Mesenchymal stem cell (in vitro differentiated cells and primary cell): ENCODE measurements around the gene RMI2.
A peak's percentile ranks its signal among the peaks of the same experiment; 100 is the strongest.

Source experiments
- DNase-seq: peaks from one replicate; pipeline ENCODE4 v3.0.0-alpha.2; 2013
- H2AFZ ChIP-seq: one replicate; pipeline ENCODE4 v1.6.1; 2013; ENCODE audit warnings: low read depth, mild to moderate bottlenecking, control low read depth, inconsistent platforms, low read length, moderate library complexity
- H2AK5ac ChIP-seq: 2 replicates; pipeline ENCODE4 v1.6.1; 2013; ENCODE audit warnings: low read length, moderate library complexity, mild to moderate bottlenecking, inconsistent platforms; ENCODE audit not compliant: severe bottlenecking
- H2BK120ac ChIP-seq: one replicate; pipeline ENCODE4 v1.6.1; 2013; ENCODE audit warnings: low read depth, mild to moderate bottlenecking, inconsistent platforms, low read length, moderate library complexity
- H2BK12ac ChIP-seq, 2 experiments: one replicate each; pipeline ENCODE4 v1.6.1; 2013; ENCODE audit warnings: inconsistent platforms in 2 of 2, low read length in 2 of 2, mild to moderate bottlenecking in 2 of 2, moderate library complexity in 2 of 2, control low read depth in 1 of 2
- H2BK15ac ChIP-seq: one replicate; pipeline ENCODE4 v1.6.1; 2013; ENCODE audit warnings: mild to moderate bottlenecking, low read depth, inconsistent platforms; ENCODE audit not compliant: poor library complexity, severe bottlenecking
- H2BK5ac ChIP-seq: 2 replicates; pipeline ENCODE4 v1.6.1; 2013; ENCODE audit warnings: low read depth, mild to moderate bottlenecking, low read length, control low read depth, inconsistent platforms; ENCODE audit not compliant: poor library complexity, severe bottlenecking
- H3K14ac ChIP-seq, 2 experiments: one replicate each; pipeline ENCODE4 v1.6.1; 2013; ENCODE audit warnings: inconsistent platforms in 2 of 2, low read length in 2 of 2, control low read depth in 1 of 2, mild to moderate bottlenecking in 1 of 2, moderate library complexity in 1 of 2
- H3K18ac ChIP-seq, 2 experiments: one replicate each; pipeline ENCODE4 v1.6.1; 2013; ENCODE audit warnings: inconsistent platforms in 2 of 2, low read length in 2 of 2, control low read depth in 1 of 2, low read depth in 1 of 2, mild to moderate bottlenecking in 1 of 2
- H3K23ac ChIP-seq, 2 experiments: one replicate each; pipeline ENCODE4 v1.6.1; 2013; ENCODE audit warnings: inconsistent platforms in 2 of 2, low read length in 2 of 2, mild to moderate bottlenecking in 2 of 2, moderate library complexity in 2 of 2, control low read depth in 1 of 2
- H3K27ac ChIP-seq: 2 replicates; pipeline ENCODE4 v1.5.1; 2013; ENCODE audit warnings: mild to moderate bottlenecking, moderate library complexity, low read length, control low read depth, inconsistent platforms; ENCODE audit not compliant: poor library complexity, severe bottlenecking
- H3K27me3 ChIP-seq, 2 experiments: 2 replicates each; pipeline versions ENCODE4 v1.6.1 to v1.7.0; 2013; ENCODE audit warnings: low read length in 2 of 2, mild to moderate bottlenecking in 2 of 2, moderate library complexity in 2 of 2, control low read depth in 1 of 2, inconsistent platforms in 1 of 2; ENCODE audit not compliant: control insufficient read depth in 1 of 2, insufficient read depth in 1 of 2
- H3K36me3 ChIP-seq, 2 experiments: 2 replicates each; pipeline versions ENCODE4 v1.6.1 to v1.7.0; 2013; ENCODE audit warnings: low read length in 2 of 2, control low read depth in 1 of 2, inconsistent platforms in 1 of 2, low read depth in 1 of 2, mild to moderate bottlenecking in 1 of 2; ENCODE audit not compliant: insufficient read depth in 2 of 2, control insufficient read depth in 1 of 2
- H3K4ac ChIP-seq, 2 experiments: one replicate each; pipeline ENCODE4 v1.6.1; 2013; ENCODE audit warnings: inconsistent platforms in 2 of 2, low read length in 2 of 2, mild to moderate bottlenecking in 2 of 2, moderate library complexity in 2 of 2, control low read depth in 1 of 2, low read depth in 1 of 2
- H3K4me1 ChIP-seq: 2 replicates; pipeline ENCODE4 v1.6.1; 2013; ENCODE audit warnings: low read depth, low read length, control low read depth; ENCODE audit not compliant: control insufficient read depth, insufficient read depth
- H3K4me2 ChIP-seq: 2 replicates; pipeline ENCODE4 v1.6.1; 2013; ENCODE audit warnings: low read length, mild to moderate bottlenecking, inconsistent platforms; ENCODE audit not compliant: poor library complexity, severe bottlenecking
- H3K4me3 ChIP-seq, 2 experiments: 2 replicates each; pipeline versions ENCODE4 v1.5.1 to v1.7.0; 2013; ENCODE audit warnings: low read length in 2 of 2, mild to moderate bottlenecking in 2 of 2, control low read depth in 1 of 2, low read depth in 1 of 2; ENCODE audit not compliant: insufficient read depth in 1 of 2
- H3K79me1 ChIP-seq: replicated peaks from 2 replicates; pipeline ENCODE4 v1.6.1; 2013; ENCODE audit warnings: mild to moderate bottlenecking, control low read depth, low read length, inconsistent platforms; ENCODE audit not compliant: poor library complexity, severe bottlenecking
- H3K9ac ChIP-seq: 2 replicates; pipeline ENCODE4 v1.7.0; 2013; ENCODE audit warnings: mild to moderate bottlenecking, low read length, moderate library complexity
- H3K9me3 ChIP-seq: 2 replicates; pipeline ENCODE4 v1.7.0; 2013; ENCODE audit warnings: mild to moderate bottlenecking, low read length; ENCODE audit not compliant: control insufficient read depth
- H4K8ac ChIP-seq: one replicate; pipeline ENCODE4 v1.6.1; 2013; ENCODE audit warnings: inconsistent platforms, mild to moderate bottlenecking, low read length, moderate library complexity
- H4K91ac ChIP-seq: one replicate; pipeline ENCODE4 v1.6.1; 2013; ENCODE audit warnings: mild to moderate bottlenecking, low read length, inconsistent platforms
- WGBS: methylation state at CpG from one replicate; pipeline ENCODE4 v1.1.7; 2013; ENCODE audit warnings: mixed read lengths; 5-methylcytosine and 5-hydroxymethylcytosine counted together

RMI2 gene

DNA sequence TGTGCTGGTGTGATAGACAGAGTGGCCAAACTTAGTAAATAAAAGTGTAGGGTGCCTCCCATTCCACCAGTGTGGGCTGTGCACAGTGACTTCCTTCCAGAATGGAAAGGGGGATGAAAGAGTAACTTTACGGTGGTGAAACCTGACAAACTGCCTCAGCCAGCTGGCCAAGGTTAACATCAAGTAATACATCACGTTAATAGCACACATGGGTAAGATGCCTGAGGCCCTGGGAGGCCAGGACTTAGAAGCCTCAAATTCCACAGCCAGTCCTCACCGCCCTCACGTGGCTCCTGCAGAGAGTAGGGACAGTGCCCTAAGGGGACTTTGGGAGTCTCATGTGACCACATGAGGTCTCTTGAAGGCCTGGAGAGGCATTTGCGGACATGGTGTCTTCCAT lies 14.1 kb downstream of the RMI2 start:
- no peak overlapping the region for H3K9ac ChIP-seq
- H3K36me3 ChIP-seq: no peaks in the 10 kb centered on the region
- DNase-seq: peak; percentile 76
- no peak overlapping the region for H2BK120ac ChIP-seq
- peak overlapping the region; percentile 81 for H2BK5ac ChIP-seq
- peaks cover 3% of the 10 kb centered on the region for H3K79me1 ChIP-seq
- no peak overlapping the region for H3K4ac ChIP-seq
- peak overlapping the region; percentile 67 for H2AK5ac ChIP-seq
- peak overlapping the region in 1 of 2 experiments; percentile 77 for H3K18ac ChIP-seq
- H2AFZ ChIP-seq: no peak overlapping the region
- H3K23ac ChIP-seq: no peak overlapping the region
- H2BK15ac ChIP-seq: no peak overlapping the region
- no peak overlapping the region for H4K91ac ChIP-seq
- no peak overlapping the region for H3K4me2 ChIP-seq
- no peaks in the 10 kb centered on the region for H3K9me3 ChIP-seq
- no peak overlapping the region for H4K8ac ChIP-seq
- H3K4me3 ChIP-seq: no peak overlapping the region
- no peak overlapping the region for H3K14ac ChIP-seq
- no peaks in the 10 kb centered on the region for H3K27me3 ChIP-seq
- WGBS: 76% methylated on average over 5 of the region's 5 CpGs
- H3K4me1 ChIP-seq: peaks cover 48% of the 10 kb centered on the region
- H2BK12ac ChIP-seq: peak overlapping the region in 1 of 2 experiments; percentile 21
- peak overlapping the region; percentile 82 for H3K27ac ChIP-seq

DNA sequence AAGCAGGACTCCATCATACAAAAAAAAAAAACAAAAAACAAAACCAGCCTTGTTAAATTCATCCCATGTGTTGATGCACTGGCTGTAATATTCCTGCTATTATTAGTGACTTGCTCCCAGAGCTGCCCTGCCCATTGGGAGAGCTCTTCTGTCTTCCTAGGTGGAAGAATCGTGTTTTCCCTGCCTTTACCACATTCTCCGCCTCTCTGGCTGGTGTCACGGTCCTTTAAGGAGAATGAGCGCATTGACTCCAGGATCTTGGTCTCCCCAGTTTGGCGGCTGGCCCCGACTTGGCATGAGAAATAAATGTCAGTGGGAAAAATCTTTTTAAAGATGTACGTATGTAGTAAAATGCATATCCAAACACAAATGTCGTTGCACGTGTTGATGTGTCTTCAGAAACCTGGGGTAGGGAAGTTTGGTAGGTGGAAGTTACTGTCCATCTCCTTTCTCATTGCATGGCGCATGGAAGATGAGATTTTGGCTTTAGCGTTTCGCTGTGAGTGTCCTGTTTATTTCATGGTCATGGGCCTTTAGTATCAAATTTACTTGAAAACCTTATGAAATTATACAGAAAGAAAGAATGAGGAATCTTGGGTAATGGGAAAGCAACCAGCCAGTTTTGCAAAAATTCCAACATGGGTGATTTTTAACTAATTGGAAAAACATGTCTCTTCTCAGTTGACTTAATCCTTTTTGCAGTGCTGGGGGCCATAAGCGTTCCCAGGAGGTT lies 15.5 kb downstream of the RMI2 start:
- H3K4me3 ChIP-seq: peak overlapping the region in 1 of 2 experiments; percentile 49
- H3K23ac ChIP-seq: no peak overlapping the region
- H3K27me3 ChIP-seq: no peaks in the 10 kb centered on the region
- H3K14ac ChIP-seq: no peak overlapping the region
- H2BK12ac ChIP-seq: no peak overlapping the region
- no peak overlapping the region for H4K91ac ChIP-seq
- no peak overlapping the region for H4K8ac ChIP-seq
- no peaks in the 10 kb centered on the region for H3K36me3 ChIP-seq
- H3K4ac ChIP-seq: no peak overlapping the region
- peak overlapping the region; percentile 58 for H3K27ac ChIP-seq
- H3K9me3 ChIP-seq: no peaks in the 10 kb centered on the region
- H2BK120ac ChIP-seq: no peak overlapping the region
- no peaks in the 10 kb centered on the region for H3K79me1 ChIP-seq
- no peak overlapping the region for H2BK15ac ChIP-seq
- peak overlapping the region; percentile 75 for H2AK5ac ChIP-seq
- no peak overlapping the region for H2BK5ac ChIP-seq
- WGBS: 96% methylated on average over 13 of the region's 13 CpGs
- peaks cover 45% of the 10 kb centered on the region for H3K4me1 ChIP-seq
- no peak overlapping the region for H3K4me2 ChIP-seq
- H3K9ac ChIP-seq: peak overlapping the region; percentile 30
- no peak overlapping the region for H2AFZ ChIP-seq
- H3K18ac ChIP-seq: peak overlapping the region in 1 of 2 experiments; percentile 28
- DNase-seq: no peak

DNA sequence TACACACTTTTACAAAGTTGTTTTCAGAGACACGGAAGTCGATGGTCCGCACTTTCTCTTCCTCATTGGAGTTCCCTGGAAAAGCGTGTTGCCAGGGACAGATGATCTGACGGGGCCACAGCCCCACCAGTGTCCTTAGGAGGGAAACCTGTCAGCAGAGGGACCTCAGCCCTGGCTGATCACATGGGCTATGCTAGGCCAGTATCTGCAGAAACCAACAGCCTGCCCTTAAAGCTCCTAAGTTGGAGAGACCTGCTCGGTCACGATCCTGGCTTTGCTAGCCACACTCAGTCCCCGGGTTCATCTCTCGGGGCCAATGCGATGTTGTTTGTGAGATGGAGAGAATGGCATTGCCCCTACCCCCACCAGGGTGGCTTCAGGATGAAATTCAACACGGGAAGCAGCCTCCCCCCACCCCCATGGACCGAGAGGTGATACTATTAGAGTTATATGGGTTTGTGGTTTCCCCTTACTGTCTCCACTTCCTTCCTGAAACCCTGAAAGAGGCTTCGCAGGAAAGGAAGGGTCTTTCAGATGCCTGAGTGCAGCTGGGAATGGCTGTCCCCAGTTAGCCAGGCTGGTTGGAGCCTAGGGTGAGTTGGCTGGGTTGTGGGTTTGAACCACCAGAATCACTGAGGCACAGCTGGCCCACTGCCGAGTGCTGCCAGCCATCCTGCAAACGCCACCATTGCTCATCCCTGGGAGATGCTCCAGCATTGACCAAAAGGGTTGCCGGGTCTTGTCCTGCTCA lies 16.6 kb downstream of the RMI2 start:
- Histone ChIP-seq H2AFZ (no peak overlapping the region), H3K27me3 (no peaks in the 10 kb centered on the region), H3K4ac (peak overlapping the region in 1 of 2 experiments; percentile 35), H3K79me1 (no peaks in the 10 kb centered on the region), H2BK120ac (no peak overlapping the region), H3K14ac (no peak overlapping the region), H3K23ac (no peak overlapping the region), H2AK5ac (peak overlapping the region; percentile 75), H3K18ac (peak overlapping the region; percentile 29 to 72), H3K4me2 (no peak overlapping the region), H3K27ac (no peak overlapping the region), H3K36me3 (no peaks in the 10 kb centered on the region), H4K8ac (peak overlapping the region; percentile 39), H4K91ac (peak overlapping the region; percentile 21), H2BK12ac (peak overlapping the region; percentile 87 to 91), H3K4me3 (peak overlapping the region in 1 of 2 experiments; percentile 18), H3K4me1 (peaks cover 40% of the 10 kb centered on the region), H2BK15ac (peak overlapping the region; percentile 39), H3K9me3 (no peaks in the 10 kb centered on the region), H3K9ac (peak overlapping the region; percentile 30), H2BK5ac (no peak overlapping the region)
- WGBS: 67% methylated on average over 15 of the region's 16 CpGs
- no peak for DNase-seq

DNA sequence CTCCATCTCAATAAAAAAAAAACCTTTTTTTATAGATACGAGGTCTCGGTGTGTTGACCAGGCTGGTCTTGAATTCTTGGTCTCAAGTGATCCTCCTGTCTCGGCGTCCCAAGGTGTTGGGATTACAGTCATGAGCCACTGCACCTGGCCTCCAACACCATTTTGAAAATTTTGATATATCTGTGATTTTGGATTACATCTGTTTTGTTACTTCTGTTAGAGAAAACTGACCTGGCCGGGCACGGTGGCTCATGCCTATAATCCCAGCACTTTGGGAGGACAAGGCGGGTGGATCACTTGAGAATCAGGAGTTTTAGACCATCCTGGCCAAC lies 18.6 kb downstream of the RMI2 start:
- H3K4ac ChIP-seq: no peak overlapping the region
- H3K9me3 ChIP-seq: no peaks in the 10 kb centered on the region
- no peaks in the 10 kb centered on the region for H3K36me3 ChIP-seq
- no peak overlapping the region for H4K91ac ChIP-seq
- no peak overlapping the region for H4K8ac ChIP-seq
- no peak overlapping the region for H2BK15ac ChIP-seq
- H3K79me1 ChIP-seq: no peaks in the 10 kb centered on the region
- H3K18ac ChIP-seq: no peak overlapping the region
- no peak for DNase-seq
- no peak overlapping the region for H3K4me2 ChIP-seq
- H3K9ac ChIP-seq: peak overlapping the region; percentile 87
- H2BK120ac ChIP-seq: no peak overlapping the region
- no peak overlapping the region for H2BK5ac ChIP-seq
- H3K4me3 ChIP-seq: no peak overlapping the region
- H3K4me1 ChIP-seq: peaks cover 28% of the 10 kb centered on the region
- H2AFZ ChIP-seq: no peak overlapping the region
- 69% methylated on average over 7 of the region's 7 CpGs for WGBS
- H2AK5ac ChIP-seq: no peak overlapping the region
- H3K23ac ChIP-seq: no peak overlapping the region
- no peaks in the 10 kb centered on the region for H3K27me3 ChIP-seq
- no peak overlapping the region for H3K14ac ChIP-seq
- no peak overlapping the region for H3K27ac ChIP-seq
- no peak overlapping the region for H2BK12ac ChIP-seq
